GM21367 (cell line): Measurements from ENCODE around the gene ATL1.
"Not testable (repeated sequence)": the region's sequence is repeated elsewhere in the genome, so short reads cannot be mapped to it uniquely, and the experiment has no call there.

Experiments used
- ATAC-seq: cut with Tn5 transposase; IDR thresholded peaks from one replicate; pipeline ENCODE4 v1.9.1; 2021; ENCODE audit not compliant: unreplicated experiment

The ATL1 gene

GRCh38 chr14:50600849-50601248 is 40.9 kb downstream of the ATL1 start:
- ATAC-seq: no peak

- ATAC-seq: no peak
Observed at GRCh38 chr14:50601394-50601793, 41.4 kb downstream of the ATL1 start.

GRCh38 chr14:50602035-50602434 is 42.1 kb downstream of the ATL1 start:
- no peak for ATAC-seq

GRCh38 chr14:50603565-50603964 is 43.6 kb downstream of the ATL1 start:
- no peak for ATAC-seq

- ATAC-seq: no peak
Observed at GRCh38 chr14:50605766-50606165, 45.8 kb downstream of the ATL1 start.

GRCh38 chr14:50606468-50606867 is 46.5 kb downstream of the ATL1 start:
- ATAC-seq: no peak

- ATAC-seq: no peak
Observed at GRCh38 chr14:50607181-50607580, 47.2 kb downstream of the ATL1 start.

- ATAC-seq: no peak
Observed at GRCh38 chr14:50607761-50608160, 47.8 kb downstream of the ATL1 start.

- no peak for ATAC-seq
Observed at GRCh38 chr14:50608302-50608851, 48.4 kb downstream of the ATL1 start.

- no peak for ATAC-seq
Observed at GRCh38 chr14:50610465-50610864, 50.5 kb downstream of the ATL1 start.

- no peak for ATAC-seq
Observed at GRCh38 chr14:50612806-50613205, 52.9 kb downstream of the ATL1 start.

GRCh38 chr14:50615056-50615455 is 55.1 kb downstream of the ATL1 start:
- ATAC-seq: no peak

GRCh38 chr14:50615552-50615951 is 55.6 kb downstream of the ATL1 start:
- no peak for ATAC-seq

GRCh38 chr14:50616275-50616674 is 56.3 kb downstream of the ATL1 start:
- no peak for ATAC-seq

- ATAC-seq: no peak
Observed at GRCh38 chr14:50619569-50620141, 59.7 kb downstream of the ATL1 start.

GRCh38 chr14:50620341-50620740 is 60.4 kb downstream of the ATL1 start:
- ATAC-seq: no peak

- no peak for ATAC-seq
Observed at GRCh38 chr14:50622978-50623377, 63.0 kb downstream of the ATL1 start.

- ATAC-seq: no peak
Observed at GRCh38 chr14:50624447-50624846, 64.5 kb downstream of the ATL1 start.

- ATAC-seq: not testable (repeated sequence)
Observed at GRCh38 chr14:50624947-50625346, 65.0 kb downstream of the ATL1 start.

GRCh38 chr14:50631408-50631821 is 71.5 kb downstream of the ATL1 start:
- no peak for ATAC-seq

GRCh38 chr14:50633954-50634353 is 74.0 kb downstream of the ATL1 start:
- no peak for ATAC-seq

- no peak for ATAC-seq
Observed at GRCh38 chr14:50635141-50635540, 75.2 kb downstream of the ATL1 start.

GRCh38 chr14:50647282-50647681 is 87.3 kb downstream of the ATL1 start:
- ATAC-seq: peak; percentile 77
